PC-3 (cell line): ENCODE results near the gene ANGPTL2. TPM values are rescaled to one million over a fixed set of nuclear protein-coding genes. Genes with fewer than 3 reads are reported as not detected.

Experiments used
- ATAC-seq: fragments of 200-7000 bp; cut with Tn5 transposase; 2 replicates; pipeline ENCODE4 v1.9.1; 2020; ENCODE audit warnings: mild to moderate bottlenecking, moderate library complexity
- BruUV-seq: library from RNA; stranded (reverse); fragments of 400-500 nt; replicated peaks from 2 replicates; lab custom pipeline; 2021; lab: Mats Ljungman, UMichigan
- CTCF ChIA-PET: fragments of 300-600 bp; sonication (Branson Sonifier 250); formaldehyde crosslinking; loops from one replicate; lab custom pipeline; 2022; ENCODE audit warnings: antibody characterized with exemption; lab: Charles Lee
- POLR2A ChIA-PET: fragments of 300-600 bp; sonication (Branson Sonifier 250); formaldehyde crosslinking; loops from one replicate; lab custom pipeline; 2022; ENCODE audit warnings: antibody characterized with exemption; ENCODE audit not compliant: unreplicated experiment; lab: Charles Lee
- DNase-seq: peaks from one replicate; pipeline ENCODE4 v3.0.0-alpha.2; 2015
- H2AFZ ChIP-seq: fragments of 300-600 bp; sonication (generic); 2 replicates; pipeline ENCODE4 v1.6.0; 2016; ENCODE audit warnings: antibody characterized with exemption, low read length
- H3F3A ChIP-seq: fragments of 300-600 bp; sonication (generic); one replicate; pipeline ENCODE4 v1.6.0; 2017; ENCODE audit warnings: antibody characterized with exemption, low read length, control low read depth, mild to moderate bottlenecking; ENCODE audit not compliant: unreplicated experiment
- H3K27ac ChIP-seq: fragments of 300-600 bp; sonication (generic); 2 replicates; pipeline ENCODE4 v1.5.1; 2016; ENCODE audit warnings: mild to moderate bottlenecking, low read length
- H3K27me3 ChIP-seq: fragments of 300-600 bp; sonication (generic); 2 replicates; pipeline ENCODE4 v1.6.1; 2016; ENCODE audit warnings: low read length, mixed read lengths
- H3K36me3 ChIP-seq: fragments of 300-600 bp; sonication (generic); 2 replicates; pipeline ENCODE4 v1.6.1; 2016; ENCODE audit warnings: low read depth, mixed run types, low read length, mixed read lengths
- H3K4me1 ChIP-seq: fragments of 300-600 bp; sonication (generic); 2 replicates; pipeline ENCODE4 v1.5.1; 2016; ENCODE audit warnings: low read length; ENCODE audit not compliant: insufficient read depth
- H3K4me2 ChIP-seq: fragments of 300-600 bp; sonication (generic); 2 replicates; pipeline ENCODE4 v1.6.0; 2016; ENCODE audit warnings: low read length
- H3K4me3 ChIP-seq: fragments of 300-600 bp; sonication (generic); 2 replicates; pipeline ENCODE4 v1.5.1; 2016; ENCODE audit warnings: mild to moderate bottlenecking, low read length, mixed read lengths
- H3K79me2 ChIP-seq: fragments of 300-600 bp; sonication (generic); 2 replicates; pipeline ENCODE4 v1.6.1; 2017; ENCODE audit warnings: low read length, mixed read lengths
- H3K9ac ChIP-seq: fragments of 300-600 bp; sonication (generic); 2 replicates; pipeline ENCODE4 v1.6.0; 2016; ENCODE audit warnings: mild to moderate bottlenecking, low read length
- H3K9me2 ChIP-seq: fragments of 300-600 bp; sonication (generic); replicated peaks from 2 replicates; pipeline ENCODE4 v1.6.1; 2016; ENCODE audit warnings: mixed run types, low read length, mixed read lengths
- H3K9me3 ChIP-seq: fragments of 300-600 bp; sonication (generic); 2 replicates; pipeline ENCODE4 v1.6.1; 2016; ENCODE audit warnings: low read length, mixed read lengths
- H4K20me1 ChIP-seq: fragments of 300-600 bp; sonication (generic); 2 replicates; pipeline ENCODE4 v1.6.1; 2016; ENCODE audit warnings: low read length, mixed read lengths
- EZH2 ChIP-seq: fragments of 300-600 bp; sonication (generic); IDR thresholded peaks from one replicate; pipeline ENCODE4 v1.6.1; 2017; ENCODE audit warnings: antibody characterized with exemption, mild to moderate bottlenecking, low read length; ENCODE audit not compliant: unreplicated experiment
- EZH2phosphoT487 ChIP-seq: fragments of 300-600 bp; sonication (generic); IDR thresholded peaks from 2 replicates; pipeline ENCODE4 v1.6.1; 2018; ENCODE audit warnings: mild to moderate bottlenecking, antibody characterized with exemption, low read length, borderline replicate concordance
- intact Hi-C: fragments of 100-400 bp; cut with micrococcal nuclease; formaldehyde crosslinking; loops from 2 replicates; pipeline ENCODE4 v1.9.0; 2023
- total RNA-seq: library from RNA; depleted of rRNA; stranded (reverse); fragments of >200 nt; gene quantifications from 2 replicates; pipeline ENCODE4 v1.2.3, GENCODE V29; 2014
- TF ChIP-seq, protein P1 (sequence below): fragments of 300-600 bp; sonication (generic); conservative IDR thresholded peaks from 2 replicates; pipeline ENCODE4 v1.5.1; 2017; ENCODE audit warnings: antibody characterized with exemption, low read depth, mild to moderate bottlenecking, low read length

Gene ANGPTL2
- total RNA-seq, 1 experiment from 2014 or later, result 0.07 TPM

DNA sequence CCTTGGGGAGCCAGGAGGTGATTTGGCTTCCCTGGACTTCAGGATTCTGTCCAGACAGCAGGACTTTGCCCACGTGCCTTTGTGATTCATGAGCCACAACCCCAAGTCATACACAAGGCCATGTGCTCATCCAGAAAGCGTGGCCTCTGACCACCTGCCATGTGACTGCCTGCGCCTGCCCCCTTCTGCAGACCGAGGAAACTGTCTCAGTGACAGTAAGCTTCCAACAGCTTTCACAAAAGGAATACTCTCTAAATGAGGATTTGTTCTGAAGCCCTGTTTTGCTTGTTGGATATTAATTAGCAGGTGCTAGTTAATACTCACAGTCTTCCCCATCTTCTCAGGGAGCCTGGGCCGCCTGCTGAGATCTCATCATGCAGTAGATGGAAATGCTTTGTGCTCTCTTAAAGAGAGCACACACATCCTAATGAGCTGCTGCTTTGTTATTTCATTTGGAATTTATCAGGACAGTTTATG, 36.9 kb upstream of the ANGPTL2 start:
- DNase-seq (no peak), ATAC-seq (no peak)
- Histone ChIP-seq H3K27me3 (no peaks in the 10 kb centered on the region), H3K27ac (no peak overlapping the region), H3K9me3 (no peaks in the 10 kb centered on the region), H3K4me1 (peaks cover 6% of the 10 kb centered on the region; the same call in 1 of the 2 replicates), H2AFZ (no peak overlapping the region), H4K20me1 (no peaks in the 10 kb centered on the region), H3K4me3 (no peak overlapping the region), H3K9me2 (no peaks in the 10 kb centered on the region), H3K36me3 (no peaks in the 10 kb centered on the region), H3K4me2 (no peak overlapping the region), H3K79me2 (no peaks in the 10 kb centered on the region), H3K9ac (no peak overlapping the region), H3F3A (no peaks in the 10 kb centered on the region)
- ChIA-PET POLR2A (no interaction called here), CTCF (no interaction called here)
- no TSS peak for BruUV-seq
- TF ChIP-seq, protein P1, sequence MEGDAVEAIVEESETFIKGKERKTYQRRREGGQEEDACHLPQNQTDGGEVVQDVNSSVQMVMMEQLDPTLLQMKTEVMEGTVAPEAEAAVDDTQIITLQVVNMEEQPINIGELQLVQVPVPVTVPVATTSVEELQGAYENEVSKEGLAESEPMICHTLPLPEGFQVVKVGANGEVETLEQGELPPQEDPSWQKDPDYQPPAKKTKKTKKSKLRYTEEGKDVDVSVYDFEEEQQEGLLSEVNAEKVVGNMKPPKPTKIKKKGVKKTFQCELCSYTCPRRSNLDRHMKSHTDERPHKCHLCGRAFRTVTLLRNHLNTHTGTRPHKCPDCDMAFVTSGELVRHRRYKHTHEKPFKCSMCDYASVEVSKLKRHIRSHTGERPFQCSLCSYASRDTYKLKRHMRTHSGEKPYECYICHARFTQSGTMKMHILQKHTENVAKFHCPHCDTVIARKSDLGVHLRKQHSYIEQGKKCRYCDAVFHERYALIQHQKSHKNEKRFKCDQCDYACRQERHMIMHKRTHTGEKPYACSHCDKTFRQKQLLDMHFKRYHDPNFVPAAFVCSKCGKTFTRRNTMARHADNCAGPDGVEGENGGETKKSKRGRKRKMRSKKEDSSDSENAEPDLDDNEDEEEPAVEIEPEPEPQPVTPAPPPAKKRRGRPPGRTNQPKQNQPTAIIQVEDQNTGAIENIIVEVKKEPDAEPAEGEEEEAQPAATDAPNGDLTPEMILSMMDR, result no peak
- TF ChIP-seq EZH2phosphoT487, result no peak
- no peak for TF ChIP-seq EZH2
- intact Hi-C loops, result no loop called here

DNA sequence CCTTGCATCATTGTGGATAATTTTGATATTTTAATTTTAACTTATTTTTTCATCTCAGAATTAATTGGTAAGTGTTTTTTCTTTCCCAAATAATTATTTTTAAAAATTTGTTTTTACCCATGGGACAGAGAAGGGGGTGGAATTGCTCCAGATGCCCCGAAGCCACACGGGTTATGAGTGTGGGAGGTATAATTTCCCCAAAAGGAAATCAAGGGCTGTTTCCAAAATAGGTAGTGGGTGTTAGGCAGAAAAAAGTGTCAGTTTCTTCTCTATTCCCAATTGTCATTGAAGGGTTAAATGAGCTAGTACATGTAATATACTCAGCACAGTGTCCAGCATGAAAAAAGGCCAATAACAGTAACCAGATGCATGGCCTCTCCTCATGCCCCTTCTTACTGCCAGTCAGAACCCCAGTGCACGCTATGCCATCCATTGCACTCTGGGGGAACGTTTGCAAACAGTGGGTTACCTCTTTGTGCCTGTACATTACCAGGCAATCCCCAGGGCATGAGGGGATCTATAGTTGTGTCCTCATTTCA, 36.4 kb upstream of the ANGPTL2 start:
- Histone ChIP-seq H2AFZ (no peak overlapping the region), H3F3A (no peaks in the 10 kb centered on the region), H3K27me3 (no peaks in the 10 kb centered on the region), H3K79me2 (no peaks in the 10 kb centered on the region), H3K36me3 (no peaks in the 10 kb centered on the region), H3K9ac (no peak overlapping the region), H4K20me1 (no peaks in the 10 kb centered on the region), H3K27ac (no peak overlapping the region), H3K4me1 (peaks cover 6% of the 10 kb centered on the region; the same call in 1 of the 2 replicates), H3K9me3 (no peaks in the 10 kb centered on the region), H3K9me2 (no peaks in the 10 kb centered on the region), H3K4me3 (no peak overlapping the region), H3K4me2 (no peak overlapping the region)
- DNase-seq, result no peak
- ChIA-PET POLR2A (no interaction called here), CTCF (no interaction called here)
- BruUV-seq, result no TSS peak
- intact Hi-C loops, result no loop called here
- TF ChIP-seq, protein P1, result no peak
- TF ChIP-seq EZH2, result no peak
- ATAC-seq, result no peak

DNA sequence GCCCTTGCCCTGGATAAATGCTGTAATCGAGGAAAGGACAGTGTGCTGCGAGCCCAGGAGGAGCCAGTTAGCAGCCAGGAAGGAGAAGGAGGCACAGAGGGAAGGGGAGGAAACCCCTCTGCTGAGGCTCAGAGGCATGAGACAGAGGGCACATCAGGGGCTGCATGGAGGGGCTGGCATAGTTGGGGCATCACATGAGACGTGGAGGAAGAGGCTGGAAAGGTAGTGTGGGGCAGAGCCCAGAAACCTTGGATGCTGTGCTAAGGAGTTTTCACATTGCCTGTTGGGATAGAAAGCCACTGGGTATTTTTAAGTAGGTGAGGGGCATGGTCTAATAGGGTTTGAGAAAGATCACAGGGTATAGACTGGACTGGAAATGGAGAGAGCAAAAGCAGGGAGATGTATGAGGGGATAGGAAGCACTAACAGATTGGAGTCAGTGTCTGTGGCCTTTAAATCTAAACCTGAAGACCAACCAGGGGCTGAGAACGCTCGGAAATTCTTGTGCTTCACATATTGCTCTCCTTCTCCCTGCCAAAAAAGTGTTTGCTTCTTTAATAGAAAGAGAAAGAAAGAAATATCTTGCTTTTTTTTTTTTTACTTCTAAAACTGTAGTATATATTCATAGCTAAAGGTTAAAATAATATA, 33.0 kb upstream of the ANGPTL2 start:
- Histone ChIP-seq H2AFZ (no peak overlapping the region), H3K36me3 (no peaks in the 10 kb centered on the region), H3K4me1 (no peaks in the 10 kb centered on the region), H3K27ac (no peak overlapping the region), H3F3A (no peaks in the 10 kb centered on the region), H3K9me3 (no peaks in the 10 kb centered on the region), H4K20me1 (no peaks in the 10 kb centered on the region), H3K4me3 (no peak overlapping the region), H3K4me2 (no peak overlapping the region), H3K9me2 (no peaks in the 10 kb centered on the region), H3K9ac (no peak overlapping the region), H3K27me3 (no peaks in the 10 kb centered on the region), H3K79me2 (no peaks in the 10 kb centered on the region)
- TF ChIP-seq EZH2phosphoT487 (no peak), EZH2 (no peak)
- TF ChIP-seq, protein P1, result no peak
- BruUV-seq, result no TSS peak
- POLR2A ChIA-PET, result no interaction called here
- no peak for DNase-seq
- CTCF ChIA-PET, result no interaction called here
- no peak for ATAC-seq
- intact Hi-C loops, result no loop called here
